ENCODE measurements around the gene CPO.
A peak's percentile ranks its signal among the peaks of the same experiment; 100 is the strongest.
"Not testable (repeated sequence)": the region's sequence is repeated elsewhere in the genome, so short reads cannot be mapped to it uniquely, and the experiment has no call there.

Gene CPO

DNA sequence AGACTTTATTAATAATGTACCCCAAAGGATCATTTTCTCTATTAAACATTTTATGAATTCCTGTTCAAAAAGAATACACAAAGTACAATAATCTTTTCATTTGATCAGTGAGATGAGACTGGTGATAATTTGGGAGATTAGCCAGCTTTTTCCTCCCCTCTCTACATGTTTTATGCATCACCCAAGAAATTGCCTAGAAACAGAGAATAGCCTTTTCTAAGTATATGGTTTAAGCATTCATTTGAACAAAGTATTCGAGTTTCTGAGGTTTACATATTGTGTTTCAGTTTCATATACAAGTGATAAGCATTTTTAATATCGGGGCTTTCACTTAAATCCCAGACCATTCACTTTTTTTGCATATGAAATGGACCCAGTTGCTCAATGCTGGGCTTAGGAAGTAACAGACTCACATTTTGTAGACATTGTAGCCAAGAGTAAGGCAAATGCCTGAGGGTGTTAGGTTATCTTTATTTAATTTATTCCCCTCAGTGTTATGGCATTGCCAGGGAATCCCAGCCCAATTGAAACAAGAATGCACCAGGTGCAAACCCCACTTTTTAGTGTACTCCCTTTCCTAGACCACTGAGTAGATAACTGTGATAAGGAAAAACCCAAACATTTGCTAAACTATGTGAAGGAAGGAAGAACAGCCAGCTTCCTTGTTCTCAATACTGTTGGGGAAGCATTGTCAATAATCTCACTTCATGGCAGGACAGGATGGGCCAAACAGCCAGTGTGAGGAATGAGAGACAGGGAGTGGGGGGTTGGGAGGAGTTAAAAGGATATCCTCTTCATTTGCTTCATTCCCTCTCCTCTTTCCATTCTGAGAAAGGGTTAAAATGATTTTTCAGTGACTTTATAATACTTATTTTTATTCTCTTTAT, 3.5 kb downstream of the CPO start:
- DNase-seq (ENCODE audit: low read depth) = no peak
- H3K4me3 ChIP-seq (ENCODE audit: control insufficient read depth, low read depth, low read length) = no peak overlapping the region
- no peak for TF ChIP-seq CTCF (conservative IDR thresholded peaks at IDR 0.05; ENCODE audit: control insufficient read depth, insufficient read depth, low read depth, low read length)

GRCh38 chr2:206953404-206953803, 14.1 kb downstream of the CPO start:
- not testable (repeated sequence) for DNase-seq (ENCODE audit: low read depth)

DNA sequence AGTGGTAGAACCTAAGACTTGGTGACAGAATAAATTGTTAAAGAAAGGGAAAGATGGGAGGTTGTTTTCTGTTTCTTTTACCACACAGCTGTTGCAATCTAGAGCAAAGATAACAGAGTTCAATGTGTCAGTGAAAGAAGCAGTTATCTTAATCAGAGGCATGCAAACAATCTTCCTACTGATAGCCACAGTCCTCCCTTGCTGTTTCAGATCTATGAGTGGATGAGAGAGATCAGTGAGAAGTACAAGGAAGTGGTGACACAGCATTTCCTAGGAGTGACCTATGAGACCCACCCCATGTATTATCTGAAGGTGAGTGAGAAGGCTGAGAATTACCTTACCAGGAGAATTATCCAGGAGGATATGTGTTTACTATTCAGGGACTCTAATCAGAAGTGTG, 15.9 kb downstream of the CPO start:
- no peak for TF ChIP-seq CTCF (conservative IDR thresholded peaks at IDR 0.05; ENCODE audit: control insufficient read depth, insufficient read depth, low read depth, low read length)
- DNase-seq (ENCODE audit: low read depth) = no peak
- H3K4me3 ChIP-seq (ENCODE audit: control insufficient read depth, low read depth, low read length) = no peak overlapping the region

More at GRCh38 chr2:206953404-206953803, 14.1 kb downstream of the CPO start:
- H3K4me3 ChIP-seq (ENCODE audit: control insufficient read depth, low read depth, low read length) = not testable (repeated sequence)

- DNase-seq (ENCODE audit: low read depth) = peak; percentile 29
- no peak overlapping the region for H3K4me3 ChIP-seq (ENCODE audit: control insufficient read depth, low read depth, low read length)
- TF ChIP-seq CTCF (conservative IDR thresholded peaks at IDR 0.05; ENCODE audit: control insufficient read depth, insufficient read depth, low read depth, low read length) = no peak
Observed at GRCh38 chr2:206958261-206958660, 18.9 kb downstream of the CPO start.

DNA sequence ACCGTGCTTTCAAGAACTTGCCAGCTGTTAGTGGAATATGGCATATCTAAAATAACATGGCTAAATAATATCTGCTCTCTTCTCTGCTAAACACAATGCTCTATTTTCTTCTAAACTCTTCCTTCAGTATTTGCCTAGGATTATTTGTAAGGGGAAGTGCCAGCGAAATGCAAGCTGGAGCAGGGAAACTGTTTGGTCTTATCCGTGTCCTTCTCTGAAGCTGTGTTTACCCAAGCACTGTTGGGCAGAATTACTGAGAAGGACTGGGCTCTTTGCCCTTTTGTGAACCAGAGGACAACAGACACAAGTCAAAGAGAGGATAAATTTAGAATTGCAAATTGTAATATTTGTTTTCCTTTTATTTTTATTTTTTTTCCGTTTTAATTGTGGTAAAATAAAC, 23.6 kb downstream of the CPO start:
- H3K4me3 ChIP-seq (ENCODE audit: control insufficient read depth, low read depth, low read length) = no peak overlapping the region
- DNase-seq (ENCODE audit: low read depth) = no peak
- TF ChIP-seq CTCF (conservative IDR thresholded peaks at IDR 0.05; ENCODE audit: control insufficient read depth, insufficient read depth, low read depth, low read length) = no peak

- peak; percentile 70 for DNase-seq (ENCODE audit: low read depth)
- no peak for TF ChIP-seq CTCF (conservative IDR thresholded peaks at IDR 0.05; ENCODE audit: control insufficient read depth, insufficient read depth, low read depth, low read length)
- H3K4me3 ChIP-seq (ENCODE audit: control insufficient read depth, low read depth, low read length) = no peak overlapping the region
Observed at GRCh38 chr2:206968134-206969086, 29.1 kb downstream of the CPO start.

DNA sequence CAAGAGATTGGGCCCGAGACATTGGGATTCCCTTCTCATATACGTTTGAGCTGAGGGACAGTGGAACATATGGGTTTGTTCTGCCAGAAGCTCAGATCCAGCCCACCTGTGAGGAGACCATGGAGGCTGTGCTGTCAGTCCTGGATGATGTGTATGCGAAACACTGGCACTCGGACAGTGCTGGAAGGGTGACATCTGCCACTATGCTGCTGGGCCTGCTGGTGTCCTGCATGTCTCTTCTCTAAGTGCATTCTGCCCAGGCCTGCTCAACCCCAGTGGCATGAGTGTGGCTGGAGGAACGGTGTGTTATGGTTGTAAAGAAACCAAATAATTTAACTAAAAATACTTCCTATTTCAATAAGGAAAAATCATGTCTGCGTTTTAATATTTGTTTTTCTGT, 29.9 kb downstream of the CPO start:
- no peak for TF ChIP-seq CTCF (conservative IDR thresholded peaks at IDR 0.05; ENCODE audit: control insufficient read depth, insufficient read depth, low read depth, low read length)
- DNase-seq (ENCODE audit: low read depth) = no peak
- H3K4me3 ChIP-seq (ENCODE audit: control insufficient read depth, low read depth, low read length) = no peak overlapping the region

Data from fibroblast of mammary gland (primary cell).